DMS 273 treated with DMSO at 0.1 percent for 48 hours (cell line): ENCODE results near the gene CDON.

Experiments
- DNase-seq: peaks from one replicate; lab custom pipeline; 2025; lab: John Stamatoyannopoulos, UW

CDON gene

DNA sequence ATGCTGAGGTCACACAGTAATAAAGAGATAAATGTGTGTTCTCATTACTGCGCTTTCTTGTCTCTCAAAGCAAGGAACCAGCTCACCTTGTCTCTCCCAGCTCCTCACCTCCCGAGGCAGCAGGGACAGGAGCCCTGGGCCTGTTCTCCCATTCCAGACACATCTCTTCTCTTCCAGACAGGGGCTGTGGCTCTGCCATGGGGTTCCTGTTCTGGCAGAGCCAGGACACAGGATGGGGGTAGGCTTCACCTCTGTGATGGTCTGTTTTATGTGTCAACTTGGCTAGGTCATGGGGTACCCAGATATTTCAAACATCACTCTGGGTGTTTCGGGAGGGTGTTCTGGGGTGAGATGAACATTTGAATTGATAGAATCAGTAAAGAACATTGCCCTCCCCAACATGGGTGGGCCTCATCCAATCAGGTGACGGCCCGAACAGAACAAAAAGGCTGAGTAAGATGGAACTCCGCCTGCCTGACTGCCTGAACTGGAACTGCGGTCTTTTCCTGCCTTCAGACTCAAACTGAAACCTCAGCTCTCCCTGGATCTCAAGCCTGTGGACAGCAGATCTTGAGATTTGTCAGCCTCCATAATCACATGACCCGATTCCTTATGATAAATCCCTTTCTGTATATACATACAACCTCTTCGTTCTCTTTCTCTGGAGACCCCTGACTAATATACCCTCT is 118.9 kb downstream of the CDON start:
- no peak for DNase-seq

DNA sequence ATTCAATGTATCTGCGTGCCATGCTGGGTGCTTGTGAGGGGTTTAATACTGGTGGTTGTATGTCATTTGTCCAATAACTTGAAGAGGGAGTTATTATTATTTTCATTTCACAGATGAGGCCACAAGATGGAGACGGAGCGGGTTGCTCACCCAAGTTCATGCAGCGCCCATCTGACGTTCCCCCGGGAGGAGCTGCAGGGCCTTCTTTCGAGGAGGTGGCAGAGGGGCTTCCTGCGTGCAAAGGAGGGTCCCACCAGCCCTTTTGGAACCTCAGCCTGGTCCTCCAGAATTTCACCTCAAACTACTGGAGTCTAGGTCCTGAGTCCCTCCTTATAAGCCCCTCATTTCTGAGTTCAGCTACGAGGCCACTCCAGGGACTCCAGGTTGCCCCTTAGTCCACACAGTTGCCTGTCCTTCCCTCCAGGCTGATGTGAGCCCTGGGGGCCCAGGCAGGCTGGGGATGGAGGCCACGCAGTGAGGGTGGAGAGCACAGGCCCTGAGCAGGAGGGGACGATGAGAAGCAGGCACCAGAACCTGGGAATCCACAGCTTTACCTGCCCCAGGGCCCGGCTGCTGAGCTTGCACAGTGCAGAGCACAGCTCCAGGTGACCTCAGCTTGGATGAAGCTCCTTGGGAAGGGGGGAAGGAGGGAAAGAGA is 119.8 kb downstream of the CDON start:
- no peak for DNase-seq

DNA sequence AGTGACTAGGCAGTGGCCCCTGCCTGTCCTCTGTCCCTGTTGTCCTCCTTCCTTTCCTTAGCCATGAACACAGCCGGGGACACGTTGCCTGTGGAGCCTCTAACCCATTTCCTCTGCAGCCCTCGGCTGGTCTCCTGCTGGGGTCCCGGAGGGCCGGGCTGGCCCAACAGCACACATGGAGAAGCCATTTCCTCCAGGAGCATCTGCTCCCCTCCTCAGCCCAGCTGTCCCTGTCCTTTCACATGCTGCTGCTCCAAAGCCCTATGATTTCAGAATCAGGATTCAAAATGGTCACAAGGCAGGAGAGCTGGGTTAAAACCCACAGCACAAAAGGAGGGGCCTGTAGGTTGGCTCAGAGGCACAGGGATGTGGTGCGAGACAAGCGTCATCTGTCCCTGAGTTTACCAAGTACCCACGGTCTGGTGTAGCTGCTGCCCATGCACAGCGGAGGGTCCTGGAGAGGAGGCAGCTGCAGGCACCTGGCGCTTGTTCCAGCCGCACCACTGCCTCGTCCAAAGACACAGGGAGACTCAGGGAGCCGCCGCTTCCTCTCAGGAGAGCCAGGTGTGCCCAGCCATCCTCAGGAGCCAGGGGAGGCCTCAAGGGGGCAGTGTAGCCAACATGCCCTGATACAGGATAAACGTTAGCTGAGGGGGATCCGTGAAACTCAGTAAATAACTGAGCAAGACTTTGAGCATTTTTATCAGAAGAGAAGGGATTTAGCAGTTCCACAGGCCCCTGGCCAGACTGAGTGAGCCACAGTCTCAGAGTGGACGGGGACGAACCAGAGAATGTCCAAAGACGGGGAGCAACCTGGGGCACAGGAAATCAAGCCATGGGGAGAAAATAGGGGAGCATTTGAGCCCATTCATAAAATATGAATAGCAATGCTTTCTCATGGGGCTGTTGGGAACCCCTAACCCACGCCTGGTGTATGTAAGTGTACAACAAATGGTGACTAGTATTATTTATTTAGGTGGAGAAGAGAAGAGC is 120.8 kb downstream of the CDON start:
- DNase-seq: peak; percentile 47

DNA sequence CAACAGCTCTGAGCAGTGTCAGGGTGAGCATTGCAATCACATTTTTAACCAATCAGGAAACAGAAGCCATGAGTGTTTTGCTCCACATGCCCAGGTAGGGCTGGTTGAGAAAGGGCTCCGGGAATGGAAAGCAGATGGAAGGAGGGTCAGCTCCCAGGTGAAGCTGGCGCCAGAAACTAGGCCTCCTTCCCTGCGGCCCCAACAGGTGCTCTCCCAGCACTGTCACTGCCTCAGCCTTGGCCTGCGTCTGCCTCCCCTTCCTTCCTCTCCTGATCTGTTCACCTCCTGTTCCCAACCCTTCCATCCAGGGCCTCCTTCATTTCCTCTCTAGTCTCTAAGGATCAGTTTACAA is 121.4 kb downstream of the CDON start:
- no peak for DNase-seq

DNA sequence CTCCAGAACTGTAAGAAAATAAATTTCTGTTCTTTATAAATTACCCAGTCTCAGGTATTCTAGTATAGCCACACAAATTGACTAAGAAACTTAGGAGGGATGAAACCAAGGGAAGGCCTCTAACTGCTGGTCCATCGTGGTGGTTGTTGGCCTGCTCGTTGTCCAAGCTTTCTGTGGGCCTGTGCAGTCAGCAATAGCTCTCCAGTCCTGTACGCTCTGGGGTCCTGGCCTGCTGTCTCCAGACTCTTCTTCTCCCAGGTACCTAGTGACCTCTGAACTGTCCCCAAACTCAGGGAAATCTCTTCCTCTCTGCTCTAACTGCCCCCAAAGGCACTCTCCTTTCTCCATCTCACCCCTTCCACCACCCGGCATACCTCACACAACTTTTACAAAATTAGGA is 122.5 kb downstream of the CDON start:
- DNase-seq: no peak

DNA sequence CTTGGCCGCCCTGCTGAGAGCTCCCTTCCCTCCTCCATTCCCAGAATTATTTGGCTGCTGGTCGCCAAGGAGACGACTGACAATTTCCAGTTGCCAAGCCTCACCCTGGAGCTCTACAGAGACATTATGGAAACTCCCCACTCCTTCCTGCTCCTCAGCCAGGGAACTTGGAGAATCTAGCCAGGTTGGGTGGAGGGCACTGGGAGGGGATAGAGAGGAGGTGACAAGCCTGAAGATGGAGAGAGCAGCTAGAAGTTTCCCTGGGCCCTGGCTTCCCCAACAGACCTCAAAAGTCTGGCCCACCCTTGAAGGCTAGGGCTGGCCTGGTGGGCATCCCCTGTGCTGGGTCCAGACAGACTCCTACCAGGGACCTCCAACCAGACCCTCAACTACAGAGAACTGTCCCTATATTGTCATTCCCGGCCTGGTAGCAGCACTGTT is 123.6 kb downstream of the CDON start:
- no peak for DNase-seq

DNA sequence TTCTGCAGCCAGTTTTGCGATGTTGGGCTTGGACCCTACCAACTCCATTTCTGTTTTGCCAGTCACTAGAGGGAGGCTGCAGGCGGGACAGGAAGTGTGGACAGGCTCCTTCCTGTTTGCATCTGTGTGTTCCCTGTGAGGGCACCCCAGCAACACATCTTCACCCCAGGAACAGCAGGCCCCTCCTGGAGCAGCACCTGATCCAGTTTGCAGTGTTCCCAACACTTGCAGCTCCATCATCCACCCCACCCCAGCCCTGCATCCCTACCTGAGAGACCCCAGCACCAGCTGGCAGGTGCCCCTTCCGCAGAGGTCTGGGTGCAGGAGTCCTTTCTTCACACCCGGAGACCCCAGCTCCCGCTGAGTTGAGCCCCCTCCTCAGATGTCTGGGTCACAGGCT is 124.2 kb downstream of the CDON start:
- DNase-seq: no peak

DNA sequence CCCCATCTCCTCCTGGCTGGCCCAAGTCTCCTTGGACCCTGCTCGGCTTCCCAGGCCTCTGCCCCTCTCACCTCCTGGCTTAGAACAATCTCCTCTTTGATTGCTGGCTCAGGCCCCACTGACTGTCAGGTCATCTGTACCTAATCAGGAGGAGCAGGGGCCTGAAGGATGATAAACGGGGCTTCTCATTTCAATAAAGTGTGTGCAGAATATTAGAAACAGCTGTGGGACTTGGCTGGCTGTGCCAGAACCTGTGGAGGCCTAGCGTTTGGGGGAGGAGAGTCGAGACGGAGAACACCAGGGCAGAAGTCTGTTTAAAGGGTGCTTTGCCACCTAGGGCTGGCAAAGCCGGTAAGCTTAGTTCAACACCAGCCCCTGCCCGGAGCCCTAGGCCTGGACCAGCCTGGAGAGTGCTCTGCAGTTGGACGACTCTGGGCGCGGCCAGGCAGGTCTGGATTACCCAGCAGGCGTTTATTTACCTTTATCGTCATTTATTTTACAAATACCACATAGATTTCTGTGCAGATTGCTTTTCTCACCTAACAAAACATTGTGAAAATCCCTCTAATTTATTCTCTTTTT is 127.0 kb downstream of the CDON start:
- no peak for DNase-seq

DNA sequence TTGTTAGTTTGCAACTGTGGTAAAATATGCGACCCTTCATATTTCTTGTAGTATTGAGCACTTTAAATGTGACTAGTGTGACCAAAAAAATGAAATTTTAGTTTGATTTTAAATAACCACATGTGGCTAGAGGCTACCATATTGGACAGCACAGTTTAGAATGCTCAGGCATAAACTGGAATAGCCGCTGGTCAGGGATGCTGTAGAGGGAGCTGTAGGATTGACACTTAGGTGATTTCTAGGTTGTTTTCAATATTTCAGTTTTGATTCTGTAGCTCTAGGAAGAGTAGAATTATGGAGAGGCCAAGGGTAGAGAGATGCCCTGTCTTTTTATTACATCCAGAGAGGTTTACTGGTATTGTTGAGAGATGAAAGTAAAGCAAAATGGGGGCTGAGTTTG is 127.6 kb downstream of the CDON start:
- DNase-seq: no peak

DNA sequence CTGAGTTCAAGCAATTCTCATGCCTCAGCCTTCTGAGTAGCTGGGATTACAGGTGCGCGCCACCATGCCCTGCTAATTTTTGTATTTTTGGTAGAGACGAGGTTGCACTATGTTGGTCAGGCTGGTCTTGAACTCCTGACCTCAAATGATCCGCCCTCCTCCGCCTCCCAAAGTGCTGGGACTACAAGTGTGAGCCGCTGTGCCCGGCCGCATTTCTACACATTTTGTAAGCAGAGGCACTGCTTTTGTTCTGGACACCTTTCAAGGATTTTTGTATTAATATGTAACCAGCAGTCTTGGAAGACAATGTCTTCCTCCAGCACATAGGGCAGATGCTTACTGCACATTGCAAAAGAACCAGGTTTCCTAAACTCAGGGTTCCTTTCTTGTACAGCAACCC is 128.2 kb downstream of the CDON start:
- no peak for DNase-seq

DNA sequence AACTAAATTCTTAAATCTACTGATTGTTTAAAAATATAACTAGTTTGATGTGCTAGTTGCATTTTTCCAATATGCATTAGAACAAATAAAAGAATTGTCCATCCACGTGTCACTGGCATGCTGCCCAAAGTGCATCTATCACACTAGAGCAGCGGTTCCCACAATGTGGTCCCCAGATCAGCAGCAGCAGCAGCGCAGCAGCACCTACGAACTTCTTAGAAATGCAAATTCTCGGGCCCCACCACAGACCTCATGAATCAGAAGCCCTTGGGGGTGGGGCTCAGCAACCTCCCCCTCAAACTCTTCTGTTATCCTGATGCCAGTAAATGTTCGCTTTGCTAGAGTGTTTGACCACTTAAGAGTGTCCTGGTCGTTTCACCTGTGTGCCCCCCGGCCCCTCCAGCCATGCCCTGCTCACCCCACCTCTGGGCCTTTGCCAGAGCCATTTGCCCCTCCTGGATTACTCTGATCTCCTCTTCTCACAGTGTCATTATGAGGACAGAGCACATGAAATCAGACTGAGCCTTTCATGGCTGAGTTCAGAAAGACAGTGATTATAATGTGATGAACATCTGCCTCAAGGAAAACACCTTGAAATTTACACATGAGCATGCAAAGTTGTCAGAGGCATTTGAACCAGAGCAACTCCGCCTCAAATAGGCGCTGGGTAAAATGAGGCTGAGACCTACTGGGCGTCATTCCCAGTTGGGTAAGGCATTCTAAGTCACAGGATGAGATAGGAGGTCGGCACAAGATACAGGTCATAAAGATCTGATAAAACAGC is 129.4 kb downstream of the CDON start:
- DNase-seq: no peak

DNA sequence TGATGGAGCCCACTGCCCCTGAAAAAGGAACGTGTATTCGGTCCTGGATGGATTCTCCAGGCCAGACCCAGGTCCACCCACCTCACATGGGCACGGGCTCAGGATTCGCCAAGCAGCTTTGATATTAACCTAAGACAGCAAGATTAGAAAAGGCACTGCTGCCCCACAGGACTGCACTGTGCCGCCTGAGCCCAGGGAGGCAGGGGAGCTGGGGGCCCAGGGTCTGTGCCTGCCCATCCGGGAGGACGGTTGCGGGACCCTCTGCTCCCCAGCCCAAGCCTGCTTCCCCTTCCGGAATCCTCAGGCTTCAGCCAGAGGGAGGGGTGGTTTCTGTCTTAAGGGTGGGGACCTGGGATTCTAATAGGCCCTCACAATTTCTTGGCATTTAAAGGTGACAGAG is 130.4 kb downstream of the CDON start:
- no peak for DNase-seq

DNA sequence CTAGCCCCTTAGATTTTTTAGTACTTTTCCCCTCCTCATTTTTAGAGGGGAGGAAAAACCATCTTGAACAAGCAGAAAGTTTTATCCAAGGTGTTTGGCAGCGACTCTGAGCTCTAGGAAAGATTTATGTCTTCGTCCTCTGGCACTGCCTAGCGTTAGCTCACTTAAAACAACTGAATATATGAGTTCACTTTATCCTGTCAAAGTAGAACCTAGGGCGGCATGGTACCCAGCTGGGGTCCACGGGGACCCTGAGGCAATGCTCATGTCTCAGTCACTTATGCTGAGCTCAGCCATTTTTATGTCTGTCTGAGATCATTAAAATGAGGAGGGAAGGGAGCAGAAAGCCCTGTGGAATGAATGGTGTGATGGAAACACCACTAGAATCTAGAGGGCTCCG is 131.0 kb downstream of the CDON start:
- DNase-seq: no peak

DNA sequence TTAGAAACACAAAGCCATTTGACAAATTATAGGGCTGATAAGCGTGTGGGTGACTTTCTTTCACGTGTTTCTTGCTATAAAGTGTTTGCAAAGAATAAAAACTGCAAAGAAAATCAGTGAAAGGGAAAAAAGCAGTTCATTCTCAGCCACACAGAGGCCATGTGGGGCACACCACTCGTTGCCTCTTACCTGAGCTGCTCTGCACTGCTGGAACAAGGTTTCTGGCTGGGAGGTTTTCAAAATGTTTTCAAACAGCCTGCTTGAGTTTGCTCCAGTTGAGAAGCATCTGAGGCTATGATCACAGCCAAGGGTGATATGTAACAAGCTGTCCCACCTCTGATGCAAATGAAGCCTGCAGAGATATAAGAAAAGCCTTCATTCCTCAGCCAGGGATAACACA is 131.6 kb downstream of the CDON start:
- DNase-seq: no peak

DNA sequence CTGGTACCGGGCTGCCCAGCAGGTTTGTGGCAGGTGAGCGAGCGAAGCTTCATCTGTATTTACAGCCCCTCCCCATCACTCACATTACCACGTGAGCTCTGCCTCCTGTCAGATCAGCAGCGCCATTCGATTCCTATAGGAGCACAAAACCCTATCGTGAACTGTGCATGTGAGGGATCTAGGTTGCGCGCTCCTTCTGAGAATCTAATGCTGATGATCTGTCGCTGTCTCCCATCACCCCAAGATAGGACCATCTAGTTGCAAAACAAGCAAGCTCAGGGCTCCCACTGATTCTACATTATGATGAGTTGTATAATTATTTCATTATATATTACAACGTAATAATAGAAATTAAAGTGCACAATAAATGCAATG is 132.6 kb downstream of the CDON start:
- no peak for DNase-seq

DNA sequence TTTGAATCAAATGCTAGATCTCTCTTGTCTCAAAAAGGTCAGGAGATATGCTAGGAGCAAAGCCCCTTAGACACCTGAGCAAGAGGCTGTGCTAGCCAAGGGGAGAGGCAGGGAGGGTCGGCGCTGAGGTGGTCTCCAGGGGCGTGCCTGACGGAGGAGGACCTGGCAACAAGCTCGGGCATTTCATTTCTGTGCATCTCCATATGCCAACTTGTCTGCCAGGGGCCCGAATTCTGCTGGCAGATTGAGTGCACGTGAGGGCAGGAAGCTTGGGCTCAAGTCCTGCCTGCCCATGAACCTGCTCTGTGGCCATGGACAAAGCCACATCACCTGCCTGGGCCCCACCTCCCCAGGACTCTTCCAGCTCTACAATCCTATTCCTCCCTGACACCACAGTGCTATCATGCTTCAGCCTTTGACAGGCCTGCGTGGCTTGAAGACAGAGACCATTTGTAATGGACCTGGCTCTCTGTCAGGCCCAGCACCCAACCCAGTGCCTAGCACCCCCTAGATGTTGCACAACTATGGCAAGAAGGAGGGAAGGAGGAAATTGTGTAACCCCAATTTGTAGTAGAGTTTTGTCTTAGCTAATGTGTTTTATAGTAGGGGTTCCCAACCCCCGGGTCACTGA is 133.1 kb downstream of the CDON start:
- no peak for DNase-seq

DNA sequence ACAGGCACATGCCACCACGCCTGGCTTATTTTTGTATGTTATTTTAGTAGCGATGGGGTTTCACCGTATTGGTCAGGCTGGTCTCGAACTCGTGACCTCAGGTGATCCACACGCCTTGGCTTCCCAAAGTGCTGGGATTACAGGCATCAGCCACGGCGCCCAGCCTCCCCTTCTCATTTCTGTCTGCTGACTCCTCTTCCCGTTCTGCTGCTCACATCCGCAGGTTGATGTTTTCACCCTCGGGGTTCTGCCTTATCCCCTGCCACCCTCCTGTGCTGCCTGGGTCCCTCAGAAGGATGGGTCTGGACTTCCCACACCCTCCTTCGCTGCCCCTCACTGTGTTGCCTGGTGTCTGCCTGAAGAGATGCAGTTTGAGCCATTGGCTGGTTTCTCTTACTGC is 136.0 kb downstream of the CDON start:
- no peak for DNase-seq

DNA sequence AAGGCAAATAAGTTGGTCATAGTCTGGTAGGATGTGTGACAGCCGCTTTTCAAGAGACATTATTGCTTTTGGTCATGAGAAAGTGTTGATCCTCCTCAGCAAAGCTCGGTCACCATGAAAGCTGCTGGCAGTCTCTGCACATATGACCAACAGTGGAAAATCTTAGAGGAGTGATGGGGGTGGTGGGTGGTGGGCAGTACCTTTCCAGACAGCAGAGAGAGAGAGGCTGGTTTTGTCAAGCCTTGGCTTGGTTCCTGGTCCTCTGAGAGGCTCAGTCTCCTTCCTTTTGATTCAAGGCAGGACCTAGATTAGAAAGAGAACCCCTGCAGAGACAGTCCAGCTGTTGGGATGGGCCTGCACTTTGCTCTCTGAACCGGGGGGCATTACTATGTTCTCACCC is 136.9 kb downstream of the CDON start:
- no peak for DNase-seq

DNA sequence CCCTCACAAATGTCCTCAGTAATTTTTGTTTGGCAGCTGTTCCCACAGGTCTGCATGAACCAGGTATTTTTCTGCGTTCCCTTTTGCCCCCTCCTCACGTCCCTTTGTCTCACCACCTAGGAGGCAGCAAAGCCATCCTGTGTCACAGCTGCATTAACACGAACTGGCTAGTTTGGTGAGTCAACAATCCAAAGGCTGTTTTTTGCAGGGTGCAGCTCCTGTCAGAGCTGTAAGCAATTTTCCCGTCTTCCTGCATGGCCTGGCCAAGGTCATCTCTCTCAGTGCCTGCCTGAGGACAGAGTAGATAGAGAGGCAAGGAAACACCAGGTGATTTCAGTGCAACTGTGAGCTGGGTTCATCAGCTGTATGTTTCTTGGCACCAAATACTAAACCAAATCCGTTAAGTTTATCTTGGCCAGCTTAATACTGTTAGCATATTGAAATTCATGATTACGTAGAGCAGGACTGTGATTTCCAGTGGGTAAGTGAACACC is 137.4 kb downstream of the CDON start:
- DNase-seq: no peak

DNA sequence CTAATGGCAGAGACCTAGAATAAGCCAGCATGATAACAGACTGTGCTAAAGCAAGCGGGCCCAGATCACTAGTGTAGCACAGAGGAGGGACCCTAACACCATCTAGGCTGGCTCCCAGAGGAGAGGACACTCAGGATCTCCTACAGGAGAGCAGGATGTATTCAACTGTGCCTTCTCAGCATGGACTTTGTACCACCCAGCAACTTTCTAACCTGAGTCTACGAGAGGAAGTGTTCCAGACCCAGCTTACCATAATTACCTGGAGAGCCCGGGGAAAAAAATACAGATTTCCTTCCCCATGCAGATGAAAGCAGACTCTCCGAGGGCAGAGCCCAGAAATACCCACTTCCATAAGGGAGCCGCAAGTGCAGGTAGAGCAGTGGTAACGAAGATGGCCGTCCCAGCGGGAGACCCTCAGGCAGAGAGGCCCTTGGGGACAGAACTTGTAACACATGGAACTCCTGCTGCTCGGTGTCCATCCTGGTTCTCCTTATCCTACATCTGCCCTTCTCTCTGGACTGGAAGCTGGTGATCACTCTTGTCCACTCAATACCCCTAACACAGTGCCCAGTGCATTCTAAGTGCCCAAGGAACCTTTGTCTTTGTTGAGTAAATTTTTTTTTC is 138.2 kb downstream of the CDON start:
- no peak for DNase-seq

DNA sequence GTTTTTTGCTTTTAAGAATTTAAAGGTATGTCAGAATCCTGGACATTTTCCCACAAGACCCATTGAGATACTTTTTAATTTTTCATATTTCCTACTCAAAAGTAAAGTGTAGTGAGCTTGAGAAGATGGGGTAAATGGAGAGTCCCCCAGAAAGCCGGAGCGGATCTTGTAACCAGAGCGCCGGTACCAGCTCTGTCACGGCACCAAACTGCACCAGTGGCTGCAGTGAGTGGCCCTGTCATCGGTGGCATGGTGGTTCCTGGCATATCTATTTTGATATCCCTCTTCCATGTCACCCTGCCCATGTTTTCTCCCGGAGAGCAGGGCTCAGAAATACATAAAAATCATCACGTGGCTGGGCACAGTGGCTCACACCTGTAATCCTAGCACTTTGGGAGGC is 139.0 kb downstream of the CDON start:
- no peak for DNase-seq
